HepG2 (cell line): ENCODE results near the gene BAMBI. TPM values are rescaled to one million over a fixed set of nuclear protein-coding genes. Genes with fewer than 3 reads are reported as not detected.
A peak's percentile ranks its signal among the peaks of the same experiment; 100 is the strongest.

ENCODE experiments used
- RERE ChIP-seq: IDR thresholded peaks from 2 replicates; pipeline ENCODE4 v1.6.1; 2016; ENCODE audit warnings: low read depth, missing genetic modification reagents, missing compliant biosample characterization
- polyA plus RNA-seq, 8 experiments: library from polyadenylated mRNA; depleted of rRNA in 3 of 8; stranded (reverse) in 7 of 8; unstranded in 1 of 8; fragments of >200 nt; fragmentation: Illumina TruSeq in 4 of 8; extraction: Trizol in 4 of 8; gene quantifications; 2 replicates each; pipeline versions ENCODE4 v1.2.1 to v1.2.3, GENCODE V29; 2011 to 2016; ENCODE audit warnings: low read depth in 4 of 8, missing spikeins in 1 of 8, mixed read lengths in 1 of 8; ENCODE audit not compliant: insufficient read depth in 1 of 8
- total RNA-seq, 5 experiments: library from RNA; depleted of rRNA; stranded (reverse); fragments of >200 nt; fragmentation: Illumina TruSeq; extraction: Trizol; gene quantifications; 2 replicates each; pipeline ENCODE4 v1.2.3, GENCODE V29; 2016; ENCODE audit warnings: low read depth in 1 of 5
- TF ChIP-seq, protein P1 (sequence below): IDR thresholded peaks from 2 replicates; pipeline ENCODE4 v1.6.1; 2016
- TF ChIP-seq, protein P2 (sequence below): sonication (generic); formaldehyde crosslinking; IDR thresholded peaks from 2 replicates; pipeline ENCODE4 v1.8.0; 2022; ENCODE audit warnings: mild to moderate bottlenecking, missing genetic modification reagents; ENCODE audit not compliant: insufficient replicate concordance

The BAMBI gene
- total and polyA plus RNA-seq, 2 of the 13 experiments (the other 11 are each of a cell fraction or from before 2014, with no cell fraction given): 12.0 to 23.6 TPM

GRCh38 chr10:28681928-28682750 lies 4.8 kb downstream of the BAMBI start (continued):
- TF ChIP-seq RERE (CRISPR knock-in tag): peak; percentile 48; the same call in 1 of the 2 replicates
- TF ChIP-seq, protein P1, sequence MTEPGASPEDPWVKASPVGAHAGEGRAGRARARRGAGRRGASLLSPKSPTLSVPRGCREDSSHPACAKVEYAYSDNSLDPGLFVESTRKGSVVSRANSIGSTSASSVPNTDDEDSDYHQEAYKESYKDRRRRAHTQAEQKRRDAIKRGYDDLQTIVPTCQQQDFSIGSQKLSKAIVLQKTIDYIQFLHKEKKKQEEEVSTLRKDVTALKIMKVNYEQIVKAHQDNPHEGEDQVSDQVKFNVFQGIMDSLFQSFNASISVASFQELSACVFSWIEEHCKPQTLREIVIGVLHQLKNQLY (CRISPR knock-in tag): no peak
- TF ChIP-seq, protein P2, sequence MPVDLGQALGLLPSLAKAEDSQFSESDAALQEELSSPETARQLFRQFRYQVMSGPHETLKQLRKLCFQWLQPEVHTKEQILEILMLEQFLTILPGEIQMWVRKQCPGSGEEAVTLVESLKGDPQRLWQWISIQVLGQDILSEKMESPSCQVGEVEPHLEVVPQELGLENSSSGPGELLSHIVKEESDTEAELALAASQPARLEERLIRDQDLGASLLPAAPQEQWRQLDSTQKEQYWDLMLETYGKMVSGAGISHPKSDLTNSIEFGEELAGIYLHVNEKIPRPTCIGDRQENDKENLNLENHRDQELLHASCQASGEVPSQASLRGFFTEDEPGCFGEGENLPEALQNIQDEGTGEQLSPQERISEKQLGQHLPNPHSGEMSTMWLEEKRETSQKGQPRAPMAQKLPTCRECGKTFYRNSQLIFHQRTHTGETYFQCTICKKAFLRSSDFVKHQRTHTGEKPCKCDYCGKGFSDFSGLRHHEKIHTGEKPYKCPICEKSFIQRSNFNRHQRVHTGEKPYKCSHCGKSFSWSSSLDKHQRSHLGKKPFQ (CRISPR knock-in tag): no peak
